Sigmoid colon (tissue), 4 donors: Measurements from ENCODE around the gene KRTAP12-3.

Experiments
- POLR2A ChIP-seq, 2 donors: fragments of 450-650 bp; IDR thresholded peaks; one replicate each; pipeline ENCODE4 v1.6.1; 2016; ENCODE audit warnings: antibody characterized with exemption in 2 of 2, mild to moderate bottlenecking in 2 of 2, moderate library complexity in 2 of 2
- POLR2AphosphoS5 ChIP-seq, 4 donors: sonication (generic); formaldehyde crosslinking; IDR thresholded peaks; one replicate each; pipeline ENCODE4 v1.6.1; 2017; ENCODE audit warnings: antibody characterized with exemption in 4 of 4
- TF ChIP-seq, protein P1 (sequence below), 4 experiments: fragments of 450-650 bp in 3 of 4; fragments of 200-600 bp in 1 of 4; IDR thresholded peaks; one replicate each; pipeline ENCODE4 v1.5.1; 2016 to 2019; ENCODE audit warnings: antibody characterized with exemption in 4 of 4, mild to moderate bottlenecking in 3 of 4, moderate library complexity in 2 of 4

- TF ChIP-seq, protein P1, sequence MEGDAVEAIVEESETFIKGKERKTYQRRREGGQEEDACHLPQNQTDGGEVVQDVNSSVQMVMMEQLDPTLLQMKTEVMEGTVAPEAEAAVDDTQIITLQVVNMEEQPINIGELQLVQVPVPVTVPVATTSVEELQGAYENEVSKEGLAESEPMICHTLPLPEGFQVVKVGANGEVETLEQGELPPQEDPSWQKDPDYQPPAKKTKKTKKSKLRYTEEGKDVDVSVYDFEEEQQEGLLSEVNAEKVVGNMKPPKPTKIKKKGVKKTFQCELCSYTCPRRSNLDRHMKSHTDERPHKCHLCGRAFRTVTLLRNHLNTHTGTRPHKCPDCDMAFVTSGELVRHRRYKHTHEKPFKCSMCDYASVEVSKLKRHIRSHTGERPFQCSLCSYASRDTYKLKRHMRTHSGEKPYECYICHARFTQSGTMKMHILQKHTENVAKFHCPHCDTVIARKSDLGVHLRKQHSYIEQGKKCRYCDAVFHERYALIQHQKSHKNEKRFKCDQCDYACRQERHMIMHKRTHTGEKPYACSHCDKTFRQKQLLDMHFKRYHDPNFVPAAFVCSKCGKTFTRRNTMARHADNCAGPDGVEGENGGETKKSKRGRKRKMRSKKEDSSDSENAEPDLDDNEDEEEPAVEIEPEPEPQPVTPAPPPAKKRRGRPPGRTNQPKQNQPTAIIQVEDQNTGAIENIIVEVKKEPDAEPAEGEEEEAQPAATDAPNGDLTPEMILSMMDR (IDR thresholded peaks at IDR 0.05): no peak
- TF ChIP-seq POLR2AphosphoS5 (IDR thresholded peaks at IDR 0.05): no peak
- TF ChIP-seq POLR2A (IDR thresholded peaks at IDR 0.05): no peak
These were observed 31.5 kb upstream of the KRTAP12-3 start for GRCh38 chr21:44626262-44626661.
